Measurements from ENCODE around the gene MAGED4B.

DNA sequence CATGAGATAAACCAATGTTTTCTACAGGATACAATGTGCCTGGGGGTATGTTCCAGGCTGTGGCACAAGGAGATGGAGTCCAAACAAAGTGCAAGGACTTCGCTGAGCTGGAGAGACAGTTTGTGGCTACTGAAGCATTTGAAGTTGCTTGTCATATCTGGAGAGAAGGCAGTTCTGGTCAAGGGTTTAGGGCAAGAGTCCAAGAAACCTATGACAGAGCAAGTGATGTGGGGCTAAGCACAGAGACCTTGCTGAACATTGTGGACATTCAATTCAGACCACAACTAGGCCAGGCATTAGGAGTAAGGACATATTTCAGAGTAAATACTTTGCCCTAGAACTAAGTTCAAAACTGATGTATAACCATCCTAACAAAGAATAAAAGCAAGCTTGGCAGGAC, 34.8 kb downstream of the MAGED4B start:
- TF ChIP-seq, protein P1, sequence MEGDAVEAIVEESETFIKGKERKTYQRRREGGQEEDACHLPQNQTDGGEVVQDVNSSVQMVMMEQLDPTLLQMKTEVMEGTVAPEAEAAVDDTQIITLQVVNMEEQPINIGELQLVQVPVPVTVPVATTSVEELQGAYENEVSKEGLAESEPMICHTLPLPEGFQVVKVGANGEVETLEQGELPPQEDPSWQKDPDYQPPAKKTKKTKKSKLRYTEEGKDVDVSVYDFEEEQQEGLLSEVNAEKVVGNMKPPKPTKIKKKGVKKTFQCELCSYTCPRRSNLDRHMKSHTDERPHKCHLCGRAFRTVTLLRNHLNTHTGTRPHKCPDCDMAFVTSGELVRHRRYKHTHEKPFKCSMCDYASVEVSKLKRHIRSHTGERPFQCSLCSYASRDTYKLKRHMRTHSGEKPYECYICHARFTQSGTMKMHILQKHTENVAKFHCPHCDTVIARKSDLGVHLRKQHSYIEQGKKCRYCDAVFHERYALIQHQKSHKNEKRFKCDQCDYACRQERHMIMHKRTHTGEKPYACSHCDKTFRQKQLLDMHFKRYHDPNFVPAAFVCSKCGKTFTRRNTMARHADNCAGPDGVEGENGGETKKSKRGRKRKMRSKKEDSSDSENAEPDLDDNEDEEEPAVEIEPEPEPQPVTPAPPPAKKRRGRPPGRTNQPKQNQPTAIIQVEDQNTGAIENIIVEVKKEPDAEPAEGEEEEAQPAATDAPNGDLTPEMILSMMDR (conservative IDR thresholded peaks at IDR 0.05 in 1 of 2, IDR thresholded peaks at IDR 0.05 in 1 of 2; ENCODE audit: low read depth in 1 of 2, low read length in 2 of 2), result no peak
- TF ChIP-seq EZH2 (IDR thresholded peaks at IDR 0.05; ENCODE audit: low read length, missing control alignments), result no peak

All from fibroblast of lung (primary cell).